Measurements from ENCODE around the gene REEP5.
A peak's percentile ranks its signal among the peaks of the same experiment; 100 is the strongest.
"Not testable (repeated sequence)": the region's sequence is repeated elsewhere in the genome, so short reads cannot be mapped to it uniquely, and the experiment has no call there.

REEP5 gene

GRCh38 chr5:112885001-112885400 lies 37.0 kb downstream of the REEP5 start:
- DNase-seq (ENCODE audit: low spot score): no peak

- DNase-seq (ENCODE audit: low spot score): no peak
These were observed 38.8 kb downstream of the REEP5 start for GRCh38 chr5:112883192-112883591.

- no peak for DNase-seq (ENCODE audit: low spot score)
These were observed 41.6 kb downstream of the REEP5 start for GRCh38 chr5:112880219-112880964.

GRCh38 chr5:112878760-112879159 lies 43.3 kb downstream of the REEP5 start:
- DNase-seq (ENCODE audit: low spot score): no peak

- no peak for DNase-seq (ENCODE audit: low spot score)
These were observed 43.9 kb downstream of the REEP5 start for GRCh38 chr5:112878101-112878500.

- no peak for DNase-seq (ENCODE audit: low spot score)
These were observed 45.7 kb downstream of the REEP5 start for GRCh38 chr5:112876362-112876761.

GRCh38 chr5:112870966-112871365 lies 51.1 kb downstream of the REEP5 start:
- no peak for DNase-seq (ENCODE audit: low spot score)

GRCh38 chr5:112869948-112870347 lies 52.1 kb downstream of the REEP5 start:
- DNase-seq (ENCODE audit: low spot score): no peak

GRCh38 chr5:112867411-112867810 lies 54.6 kb downstream of the REEP5 start:
- DNase-seq (ENCODE audit: low spot score): no peak

- no peak for DNase-seq (ENCODE audit: low spot score)
These were observed 55.3 kb downstream of the REEP5 start for GRCh38 chr5:112866739-112867138.

GRCh38 chr5:112865128-112865527 lies 56.9 kb downstream of the REEP5 start:
- no peak for DNase-seq (ENCODE audit: low spot score)

- DNase-seq (ENCODE audit: low spot score): no peak
These were observed 58.5 kb downstream of the REEP5 start for GRCh38 chr5:112863549-112863948.

- no peak for DNase-seq (ENCODE audit: low spot score)
These were observed 59.9 kb downstream of the REEP5 start for GRCh38 chr5:112862085-112862484.

- no peak for DNase-seq (ENCODE audit: low spot score)
These were observed 60.4 kb downstream of the REEP5 start for GRCh38 chr5:112861638-112861985.

- peak; percentile 92 for DNase-seq (ENCODE audit: low spot score)
These were observed 60.9 kb downstream of the REEP5 start, which contains the start of gene SRP19 for GRCh38 chr5:112860929-112861637. TSS of gene SRP19 (plus strand) at chr5:112861287. CDS start at chr5:112861377, 90 bp downstream.

GRCh38 chr5:112860571-112860928 lies 61.5 kb downstream of the REEP5 start:
- not testable (repeated sequence) for DNase-seq (ENCODE audit: low spot score)

- no peak for DNase-seq (ENCODE audit: low spot score)
These were observed 64.2 kb downstream of the REEP5 start for GRCh38 chr5:112857866-112858265.

- no peak for DNase-seq (ENCODE audit: low spot score)
These were observed 67.4 kb downstream of the REEP5 start for GRCh38 chr5:112854651-112855050.

GRCh38 chr5:112849912-112850311 lies 72.1 kb downstream of the REEP5 start:
- DNase-seq (ENCODE audit: low spot score): no peak

- peak; percentile 72 for DNase-seq (ENCODE audit: low spot score)
These were observed 73.8 kb downstream of the REEP5 start for GRCh38 chr5:112848116-112848811.

- DNase-seq (ENCODE audit: low spot score): no peak
These were observed 74.7 kb downstream of the REEP5 start for GRCh38 chr5:112847306-112847705.

- DNase-seq (ENCODE audit: low spot score): no peak
These were observed 75.5 kb downstream of the REEP5 start for GRCh38 chr5:112846556-112846955.

- DNase-seq (ENCODE audit: low spot score): no peak
These were observed 77.5 kb downstream of the REEP5 start for GRCh38 chr5:112844489-112844888.
